GM21717 (cell line): ENCODE results near the gene MGLL.

Experiments used
- ATAC-seq: cut with Tn5 transposase; IDR thresholded peaks from one replicate; pipeline ENCODE4 v1.9.1; 2021; ENCODE audit warnings: mild to moderate bottlenecking, moderate library complexity; ENCODE audit not compliant: unreplicated experiment

MGLL gene

GRCh38 chr3:127815001-127815400, 7.3 kb downstream of the MGLL start:
- ATAC-seq: no peak

GRCh38 chr3:127814325-127814781, 8.0 kb downstream of the MGLL start:
- ATAC-seq: no peak

- no peak for ATAC-seq
These were observed 10.2 kb downstream of the MGLL start for GRCh38 chr3:127812151-127812550.

GRCh38 chr3:127811717-127812116, 10.6 kb downstream of the MGLL start:
- ATAC-seq: no peak

GRCh38 chr3:127809611-127810010, 12.7 kb downstream of the MGLL start:
- no peak for ATAC-seq

GRCh38 chr3:127809211-127809610, 13.1 kb downstream of the MGLL start:
- no peak for ATAC-seq

- peak; percentile 57 for ATAC-seq
These were observed 14.1 kb downstream of the MGLL start for GRCh38 chr3:127808197-127808596.

GRCh38 chr3:127805026-127805753, 17.1 kb downstream of the MGLL start:
- no peak for ATAC-seq

- ATAC-seq: no peak
These were observed 18.2 kb downstream of the MGLL start for GRCh38 chr3:127804141-127804540.

GRCh38 chr3:127803619-127804018, 18.7 kb downstream of the MGLL start:
- ATAC-seq: no peak

GRCh38 chr3:127802606-127803005, 19.7 kb downstream of the MGLL start:
- ATAC-seq: no peak

- no peak for ATAC-seq
These were observed 20.5 kb downstream of the MGLL start for GRCh38 chr3:127801731-127802313.

- ATAC-seq: no peak
These were observed 21.8 kb downstream of the MGLL start for GRCh38 chr3:127800508-127800907.

GRCh38 chr3:127799476-127800222, 22.7 kb downstream of the MGLL start:
- no peak for ATAC-seq

GRCh38 chr3:127798716-127799115, 23.6 kb downstream of the MGLL start:
- ATAC-seq: no peak

GRCh38 chr3:127796831-127797150, 25.5 kb downstream of the MGLL start:
- ATAC-seq: no peak

- no peak for ATAC-seq
These were observed 26.1 kb downstream of the MGLL start for GRCh38 chr3:127796045-127796830.

- ATAC-seq: no peak
These were observed 27.3 kb downstream of the MGLL start for GRCh38 chr3:127794972-127795371.

- ATAC-seq: no peak
These were observed 27.9 kb downstream of the MGLL start for GRCh38 chr3:127794402-127794801.

GRCh38 chr3:127792541-127793292, 29.6 kb downstream of the MGLL start:
- ATAC-seq: no peak
